Measurements from ENCODE around the gene GRK1. TPM values are rescaled to one million over a fixed set of nuclear protein-coding genes. Genes with fewer than 3 reads are reported as not detected.

Gene GRK1
- total and polyA plus RNA-seq, 2 of the 13 experiments (the other 11 are each of a cell fraction or from before 2014, with no cell fraction given): 0.07 to 0.12 TPM

GRCh38 chr13:113635048-113635420 lies 32.0 kb upstream of the GRK1 start:
- H3K9ac ChIP-seq (ENCODE audit: insufficient read depth, low read depth, low read length): no peak overlapping the region
- TF ChIP-seq ZNF772 (CRISPR knock-in tag; IDR thresholded peaks at IDR 0.05) (no peak), FIP1L1 (IDR thresholded peaks at IDR 0.05; ENCODE audit: borderline replicate concordance, insufficient read depth, low read depth, low read length) (no peak), ZSCAN29 (CRISPR knock-in tag; conservative IDR thresholded peaks at IDR 0.05) (no peak), TEAD2 (CRISPR knock-in tag; IDR thresholded peaks at IDR 0.05) (no peak), HNF4A (CRISPR knock-in tag; IDR thresholded peaks at IDR 0.05) (no peak), KDM4B (CRISPR knock-in tag; IDR thresholded peaks at IDR 0.05) (no peak), CEBPB (IDR thresholded peaks at IDR 0.05; ENCODE audit: borderline replicate concordance, low read depth, low read length) (no peak), TFDP2 (CRISPR knock-in tag; IDR thresholded peaks at IDR 0.05) (no peak), MEIS1 (CRISPR knock-in tag; IDR thresholded peaks at IDR 0.05; ENCODE audit: borderline replicate concordance) (no peak), NFRKB (IDR thresholded peaks at IDR 0.05) (no peak), FOXK2 (IDR thresholded peaks at IDR 0.05) (no peak), SP4 (CRISPR knock-in tag; IDR thresholded peaks at IDR 0.05) (no peak), ZBTB39 (CRISPR knock-in tag; IDR thresholded peaks at IDR 0.05) (no peak), ZNF761 (CRISPR knock-in tag; conservative IDR thresholded peaks at IDR 0.05) (no peak), AHDC1 (CRISPR knock-in tag; IDR thresholded peaks at IDR 0.05; ENCODE audit: borderline replicate concordance) (no peak)
- DNase-seq (ENCODE audit: low spot score): no peak

More at GRCh38 chr13:113635048-113635420, 32.0 kb upstream of the GRK1 start:
- peak; percentile 26; the same call in 1 of the 3 replicates for ATAC-seq
- H3K9me3 ChIP-seq (ENCODE audit: low read length): no peaks in the 10 kb centered on the region
- FAIRE-seq: no peak
- no peaks in the 10 kb centered on the region for H3K4me1 ChIP-seq (ENCODE audit: insufficient read depth, low read length)
- 100% methylated on average over 2 of the region's 7 CpGs for WGBS (ENCODE audit: low lambda C conversion rate)
- H3K4me3 ChIP-seq (replicated peaks in 1 of 3; ENCODE audit: insufficient read depth in 1 of 3, low read depth in 2 of 3, low read length in 3 of 3): no peak overlapping the region
- H3K27me3 ChIP-seq (ENCODE audit: control insufficient read depth in 1 of 2, insufficient read depth in 2 of 2, low read length in 2 of 2): no peaks in the 10 kb centered on the region
- H3K27ac ChIP-seq (ENCODE audit: extremely low read length, insufficient read depth, low read length): no peak overlapping the region
- BruUV-seq (replicated peaks): no TSS peak
- H3K4me2 ChIP-seq (ENCODE audit: low read depth, low read length): no peak overlapping the region
- H3K36me3 ChIP-seq (replicated peaks in 1 of 2; ENCODE audit: control insufficient read depth in 1 of 2, insufficient read depth in 2 of 2, low read length in 2 of 2): peaks cover 35 to 89% of the 10 kb centered on the region in 2 experiments
- no peak overlapping the region for H2AFZ ChIP-seq (ENCODE audit: low read length)
- intact Hi-C loops (cut with micrococcal nuclease; ENCODE audit: unreplicated experiment): no loop called here
- H3K79me2 ChIP-seq (ENCODE audit: insufficient read depth, low read length): no peaks in the 10 kb centered on the region
- H4K20me1 ChIP-seq (ENCODE audit: insufficient read depth, low read length): 0 out of 2 replicates have a peak, but pooled peaks cover 3% of the 10 kb centered on the region
- CTCF ChIA-PET (ENCODE audit: low intra/inter-chr PET ratio, low total read pairs): no interaction called here
- in situ Hi-C loops (cut with HindIII; ENCODE audit: extremely low pct_ligation_motif_present, low pct_unique_long_range_greater_than_20kb): no loop called here
- POLR2A ChIA-PET: no interaction called here

Data from HepG2 (cell line).